H1 (cell line): Measurements from ENCODE around the gene SPOCD1. TPM values are rescaled to one million over a fixed set of nuclear protein-coding genes. Genes with fewer than 3 reads are reported as not detected.
A peak's percentile ranks its signal among the peaks of the same experiment; 100 is the strongest.

Source experiments
- BRCA1 ChIP-seq: IDR thresholded peaks from 2 replicates; pipeline ENCODE4 v1.6.1; 2012; ENCODE audit warnings: low read depth, low read length, improper control_type of control experiment
- CHD7 ChIP-seq: fragments of 300-600 bp; sonication (generic); IDR thresholded peaks from 2 replicates; pipeline ENCODE4 v1.7.1; 2012; ENCODE audit warnings: low read length, moderate library complexity, mild to moderate bottlenecking, inconsistent platforms; ENCODE audit not compliant: insufficient replicate concordance
- MAX ChIP-seq: IDR thresholded peaks from 2 replicates; pipeline ENCODE4 v1.6.1; 2012; ENCODE audit warnings: inconsistent platforms
- SAP30 ChIP-seq: fragments of 300-600 bp; sonication (generic); IDR thresholded peaks from 2 replicates; pipeline ENCODE4 v1.7.1; 2012; ENCODE audit warnings: low read length, moderate library complexity, mild to moderate bottlenecking, inconsistent platforms; ENCODE audit not compliant: insufficient read depth, insufficient replicate concordance
- YY1 ChIP-seq: IDR thresholded peaks from 2 replicates; pipeline ENCODE4 v1.6.1; 2011; ENCODE audit warnings: low read depth, mild to moderate bottlenecking, low read length
- polyA plus RNA-seq, 7 experiments: library from polyadenylated mRNA; depleted of rRNA in 3 of 7; stranded (reverse) in 5 of 7; unstranded in 2 of 7; fragments of >200 nt in 5 of 7; fragments of 200-250 nt in 2 of 7; gene quantifications; 1 replicate in 5 of 7; 2 replicates in 1 of 7; 4 replicates in 1 of 7; pipeline versions ENCODE4 v1.2.1 to v1.2.3, GENCODE V29; 2011 to 2013; ENCODE audit warnings: missing spikeins in 2 of 7, mixed read lengths in 2 of 7
- total RNA-seq: library from RNA; stranded (reverse); fragmentation: NEBNext Ultra II Directional; extraction: Animal tissue kit (Norgen Biotek cat#: 25700); gene quantifications from 2 replicates; pipeline ENCODE4 v1.2.1, GENCODE V29; 2021

SPOCD1 gene
- total and polyA plus RNA-seq, 2 of the 8 experiments (the other 6 are each of a cell fraction or from before 2014, with no cell fraction given), result 1.8 to 2.9 TPM

DNA sequence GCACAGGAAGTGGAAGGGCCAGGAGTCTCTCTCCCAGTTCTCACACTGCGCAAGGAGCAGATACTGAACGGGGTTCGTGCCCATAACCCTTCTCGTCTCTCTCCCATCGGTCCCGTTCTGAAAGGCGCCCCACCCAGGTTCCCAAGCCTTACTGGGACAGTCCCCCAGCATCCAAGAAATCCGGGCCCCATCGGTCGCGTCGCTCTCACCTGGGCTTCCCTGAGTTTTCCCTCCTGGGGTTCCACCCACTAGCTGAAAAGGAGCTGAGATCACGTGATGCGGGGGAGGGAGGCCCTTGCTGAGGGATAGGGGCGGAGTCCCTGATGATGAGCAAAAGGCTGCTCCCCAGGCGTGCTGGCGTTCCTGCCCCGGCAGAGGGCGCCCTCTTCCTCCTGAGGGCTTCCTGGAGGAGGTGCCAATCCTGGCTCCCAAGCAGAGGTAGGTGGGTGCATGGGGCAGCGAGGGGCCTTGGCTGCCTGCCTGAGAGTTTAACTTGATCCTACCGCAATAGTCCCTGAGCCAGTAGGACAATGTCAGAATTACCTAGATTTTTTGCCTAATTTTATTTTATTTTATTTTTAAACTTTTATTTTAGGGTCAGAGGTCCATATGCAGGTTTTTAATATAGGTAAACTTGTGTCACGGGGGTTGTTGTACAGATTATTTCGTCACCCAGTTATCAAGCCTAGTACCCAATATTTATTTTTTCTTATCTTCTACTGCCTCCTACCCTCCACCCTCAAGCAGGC lies at the start of gene SPOCD1 (continued):
- TF ChIP-seq CHD7 (no peak), SAP30 (no peak), BRCA1 (peak; percentile 15; the same call in 1 of the 2 replicates), YY1 (0 out of 2 replicates have a peak, but pooled peaks have one; percentile 50), MAX (peak; percentile 68)
